ENCODE measurements around the gene WDR55.
"Not testable (repeated sequence)": the region's sequence is repeated elsewhere in the genome, so short reads cannot be mapped to it uniquely, and the experiment has no call there.

WDR55 gene

GRCh38 chr5:140677947-140678346 lies 13.2 kb downstream of the WDR55 start:
- DNase-seq (no peak), ATAC-seq (no peak)
- Mint-ChIP-seq H3K9me3 (no peaks in the 10 kb centered on the region), H3K27me3 (no peaks in the 10 kb centered on the region), H3K27ac (no peak overlapping the region), H3K4me3 (no peak overlapping the region), H3K4me1 (peaks cover 7% of the 10 kb centered on the region)

GRCh38 chr5:140678993-140679392 lies 14.3 kb downstream of the WDR55 start:
- no peak for DNase-seq
- no peak for ATAC-seq
- H3K27me3 Mint-ChIP-seq = no peaks in the 10 kb centered on the region
- H3K27ac Mint-ChIP-seq = no peak overlapping the region
- peaks cover 7% of the 10 kb centered on the region for H3K4me1 Mint-ChIP-seq
- no peaks in the 10 kb centered on the region for H3K9me3 Mint-ChIP-seq
- no peak overlapping the region for H3K4me3 Mint-ChIP-seq

GRCh38 chr5:140690376-140690932 lies 25.8 kb downstream of the WDR55 start:
- ATAC-seq = no peak
- Mint-ChIP-seq H3K4me3 (peak overlapping the region; percentile 95 to 100), H3K27ac (peak overlapping the region; percentile 98), H3K27me3 (no peaks in the 10 kb centered on the region), H3K4me1 (peaks cover 54% of the 10 kb centered on the region), H3K9me3 (no peaks in the 10 kb centered on the region)
- DNase-seq = peak in 1 of 2 donors; percentile 16

- DNase-seq = peak; percentile 80 to 88
- peaks cover 54% of the 10 kb centered on the region for H3K4me1 Mint-ChIP-seq
- H3K4me3 Mint-ChIP-seq = peak within 1 kb of the TSS; percentile 95 to 100
- no peaks in the 10 kb centered on the region for H3K27me3 Mint-ChIP-seq
- peak; percentile 98 for ATAC-seq
- no peaks in the 10 kb centered on the region for H3K9me3 Mint-ChIP-seq
- H3K27ac Mint-ChIP-seq = peak within 1 kb of the TSS; percentile 98
Measured at GRCh38 chr5:140690941-140691924, 26.5 kb downstream of the WDR55 start, which contains the start of the genes HARS1 and HARS2. Gene HARS1, minus strand, starts transcription at chr5:140691370. Its CDS starts 66 bp downstream, at chr5:140691304. Gene HARS2, plus strand, starts transcription at chr5:140691455. Its CDS starts 194 bp downstream, at chr5:140691649.

- Mint-ChIP-seq H3K27me3 (no peaks in the 10 kb centered on the region), H3K27ac (peak overlapping the region in 1 of 2 donors; percentile 10), H3K9me3 (no peaks in the 10 kb centered on the region), H3K4me1 (peaks cover 39% of the 10 kb centered on the region), H3K4me3 (no peak overlapping the region)
- no peak for ATAC-seq
- no peak for DNase-seq
Measured at GRCh38 chr5:140694276-140694675, 29.6 kb downstream of the WDR55 start.

GRCh38 chr5:140696891-140697492 lies 32.3 kb downstream of the WDR55 start:
- H3K9me3 Mint-ChIP-seq = no peaks in the 10 kb centered on the region
- H3K4me3 Mint-ChIP-seq = no peak overlapping the region
- DNase-seq = no peak
- peaks cover 38% of the 10 kb centered on the region for H3K4me1 Mint-ChIP-seq
- H3K27ac Mint-ChIP-seq = peak overlapping the region; percentile 72 to 75
- no peaks in the 10 kb centered on the region for H3K27me3 Mint-ChIP-seq
- ATAC-seq = no peak

GRCh38 chr5:140700177-140701144 lies 35.8 kb downstream of the WDR55 start, which contains the start of gene ZMAT2:
Gene ZMAT2, plus strand, starts transcription at chr5:140700447. Its CDS starts 14 bp downstream, at chr5:140700461.
- Mint-ChIP-seq H3K4me1 (peaks cover 26% of the 10 kb centered on the region), H3K27me3 (no peaks in the 10 kb centered on the region), H3K9me3 (no peaks in the 10 kb centered on the region), H3K27ac (peak within 1 kb of the TSS; percentile 98 to 99), H3K4me3 (peak within 1 kb of the TSS; percentile 94 to 95)
- ATAC-seq (peak; percentile 99), DNase-seq (peak; percentile 83 to 94)

GRCh38 chr5:140707812-140708211 lies 43.1 kb downstream of the WDR55 start:
- H3K27ac Mint-ChIP-seq = peak overlapping the region in 1 of 2 donors; percentile 16
- no peak overlapping the region for H3K4me3 Mint-ChIP-seq
- no peak for ATAC-seq

GRCh38 chr5:140708787-140709186 lies 44.1 kb downstream of the WDR55 start:
- not testable (repeated sequence) for DNase-seq, ATAC-seq, H3K9me3 Mint-ChIP-seq, H3K4me3 Mint-ChIP-seq, H3K27me3 Mint-ChIP-seq
- peak overlapping the region in 1 of 2 donors; percentile 5 for H3K27ac Mint-ChIP-seq
- peaks cover 33% of the 10 kb centered on the region for H3K4me1 Mint-ChIP-seq

More at GRCh38 chr5:140707812-140708211, 43.1 kb downstream of the WDR55 start:
- no peaks in the 10 kb centered on the region for H3K27me3 Mint-ChIP-seq
- DNase-seq = no peak
- H3K9me3 Mint-ChIP-seq = no peaks in the 10 kb centered on the region
- H3K4me1 Mint-ChIP-seq = peaks cover 27% of the 10 kb centered on the region

- H3K27ac Mint-ChIP-seq = peak overlapping the region; percentile 98 to 100
- H3K27me3 Mint-ChIP-seq = no peaks in the 10 kb centered on the region
- peak overlapping the region; percentile 89 to 98 for H3K4me3 Mint-ChIP-seq
- H3K4me1 Mint-ChIP-seq = peaks cover 33% of the 10 kb centered on the region
- ATAC-seq = peak; percentile 94
- no peaks in the 10 kb centered on the region for H3K9me3 Mint-ChIP-seq
- DNase-seq = peak; percentile 92 to 94
Measured at GRCh38 chr5:140710899-140711552, 46.3 kb downstream of the WDR55 start.

- Mint-ChIP-seq H3K27me3 (no peaks in the 10 kb centered on the region), H3K4me1 (peaks cover 33% of the 10 kb centered on the region), H3K9me3 (no peaks in the 10 kb centered on the region), H3K4me3 (peak overlapping the region; percentile 89 to 98), H3K27ac (no peak overlapping the region)
- ATAC-seq (no peak), DNase-seq (no peak)
Measured at GRCh38 chr5:140711794-140712193, 47.1 kb downstream of the WDR55 start.

- Mint-ChIP-seq H3K27me3 (no peaks in the 10 kb centered on the region), H3K27ac (no peak overlapping the region)
Measured at GRCh38 chr5:140713562-140714094, 48.9 kb downstream of the WDR55 start.

GRCh38 chr5:140716238-140716637 lies 51.5 kb downstream of the WDR55 start:
- not testable (repeated sequence) for ATAC-seq, H3K9me3 Mint-ChIP-seq, H3K4me3 Mint-ChIP-seq, H3K27ac Mint-ChIP-seq, H3K27me3 Mint-ChIP-seq, DNase-seq
- peaks cover 17% of the 10 kb centered on the region for H3K4me1 Mint-ChIP-seq

More at GRCh38 chr5:140713562-140714094, 48.9 kb downstream of the WDR55 start:
- peaks cover 33% of the 10 kb centered on the region for H3K4me1 Mint-ChIP-seq
- DNase-seq (no peak), ATAC-seq (no peak)
- H3K4me3 Mint-ChIP-seq = no peak overlapping the region
- H3K9me3 Mint-ChIP-seq = no peaks in the 10 kb centered on the region

- no peak overlapping the region for H3K27ac Mint-ChIP-seq
- H3K4me1 Mint-ChIP-seq = peaks cover 1% of the 10 kb centered on the region
- ATAC-seq (no peak), DNase-seq (no peak)
- H3K9me3 Mint-ChIP-seq = no peaks in the 10 kb centered on the region
- no peak overlapping the region for H3K4me3 Mint-ChIP-seq
- peaks cover 23% of the 10 kb centered on the region for H3K27me3 Mint-ChIP-seq
Measured at GRCh38 chr5:140718266-140718592, 53.5 kb downstream of the WDR55 start.
